HCT116 (cell line): ENCODE data around the gene FAM53B.

Experiments used
- EZH2 ChIP-seq: fragments of 200-600 bp; sonication (generic); IDR thresholded peaks from 2 replicates; pipeline ENCODE4 v1.6.1; 2017; ENCODE audit warnings: antibody characterized with exemption, mixed run types
- SIN3A ChIP-seq: IDR thresholded peaks from 2 replicates; pipeline ENCODE4 v1.6.1; 2012; ENCODE audit warnings: low read depth
- TF ChIP-seq, protein P1 (sequence below), 3 experiments: fragments of 200-600 bp in 1 of 3; sonication (generic) in 1 of 3; IDR thresholded peaks in 2 of 3; conservative IDR thresholded peaks in 1 of 3; 2 replicates each; pipeline ENCODE4 v1.5.1; 2012 to 2017; ENCODE audit warnings: low read depth in 2 of 3, low read length in 2 of 3, antibody characterized with exemption in 1 of 3, borderline replicate concordance in 1 of 3, control low read depth in 1 of 3, mild to moderate bottlenecking in 1 of 3, mixed read lengths in 1 of 3, mixed run types in 1 of 3, moderate library complexity in 1 of 3; ENCODE audit not compliant: insufficient read depth in 1 of 3

DNA sequence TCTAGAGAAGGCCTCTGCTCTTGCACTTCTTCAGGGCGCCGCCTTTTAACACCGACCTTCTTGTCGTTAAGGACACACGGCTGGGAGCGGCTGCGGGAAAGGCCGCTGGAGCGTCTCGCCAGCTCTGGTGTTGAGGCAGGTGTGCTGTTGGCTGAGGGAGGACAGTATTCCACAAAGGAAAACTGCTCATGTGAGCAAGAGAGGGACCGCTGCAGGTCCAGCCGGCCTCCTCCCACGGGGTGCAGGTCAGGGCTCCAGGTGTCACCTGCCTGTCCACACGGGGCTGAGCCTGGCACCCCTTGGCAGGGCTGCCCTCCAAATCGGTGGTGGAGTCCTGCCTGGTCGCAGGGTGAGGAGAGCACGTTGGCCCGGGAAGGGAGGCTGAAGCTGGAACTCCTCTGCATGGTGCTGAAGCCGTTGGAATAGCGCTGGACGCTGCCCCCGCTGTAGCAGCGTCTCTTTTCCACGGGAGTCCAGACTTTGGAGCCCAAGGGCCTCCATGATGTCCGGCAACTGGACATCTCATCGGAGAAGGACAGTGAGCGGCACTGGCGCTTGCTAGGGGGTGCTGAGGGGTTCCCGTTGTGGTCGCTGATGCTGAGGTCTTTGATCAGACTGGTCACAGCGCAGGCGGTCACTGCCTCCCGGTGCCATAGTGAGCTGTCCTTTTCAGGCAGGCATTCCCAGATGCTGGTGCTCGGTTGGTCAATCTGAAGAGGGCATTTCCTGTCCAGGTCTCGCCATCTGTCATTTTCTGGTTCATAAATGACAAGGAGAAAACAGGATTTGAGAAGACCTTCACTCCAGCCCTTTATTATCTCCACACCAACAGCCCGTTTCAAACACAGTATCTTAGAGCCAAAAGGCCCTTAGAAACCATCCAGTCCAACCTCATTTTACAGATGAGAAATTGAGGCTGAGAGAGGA, 62.3 kb downstream of the FAM53B start:
- TF ChIP-seq, protein P1, sequence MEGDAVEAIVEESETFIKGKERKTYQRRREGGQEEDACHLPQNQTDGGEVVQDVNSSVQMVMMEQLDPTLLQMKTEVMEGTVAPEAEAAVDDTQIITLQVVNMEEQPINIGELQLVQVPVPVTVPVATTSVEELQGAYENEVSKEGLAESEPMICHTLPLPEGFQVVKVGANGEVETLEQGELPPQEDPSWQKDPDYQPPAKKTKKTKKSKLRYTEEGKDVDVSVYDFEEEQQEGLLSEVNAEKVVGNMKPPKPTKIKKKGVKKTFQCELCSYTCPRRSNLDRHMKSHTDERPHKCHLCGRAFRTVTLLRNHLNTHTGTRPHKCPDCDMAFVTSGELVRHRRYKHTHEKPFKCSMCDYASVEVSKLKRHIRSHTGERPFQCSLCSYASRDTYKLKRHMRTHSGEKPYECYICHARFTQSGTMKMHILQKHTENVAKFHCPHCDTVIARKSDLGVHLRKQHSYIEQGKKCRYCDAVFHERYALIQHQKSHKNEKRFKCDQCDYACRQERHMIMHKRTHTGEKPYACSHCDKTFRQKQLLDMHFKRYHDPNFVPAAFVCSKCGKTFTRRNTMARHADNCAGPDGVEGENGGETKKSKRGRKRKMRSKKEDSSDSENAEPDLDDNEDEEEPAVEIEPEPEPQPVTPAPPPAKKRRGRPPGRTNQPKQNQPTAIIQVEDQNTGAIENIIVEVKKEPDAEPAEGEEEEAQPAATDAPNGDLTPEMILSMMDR (IDR thresholded peaks at IDR 0.05 in 2 of 3, conservative IDR thresholded peaks at IDR 0.05 in 1 of 3; ENCODE audit: borderline replicate concordance in 1 of 3, insufficient read depth in 1 of 3, low read depth in 2 of 3, low read length in 2 of 3): no peak
- TF ChIP-seq SIN3A: no peak
- no peak for TF ChIP-seq EZH2
